WI38 (cell line): ENCODE measurements around the gene CEP85L.

ENCODE experiments used
- H3K4me3 ChIP-seq: 2 replicates; pipeline ENCODE4 v1.5.1; 2011; ENCODE audit warnings: low read depth, mild to moderate bottlenecking, control low read depth, low read length
- TF ChIP-seq, protein P1 (sequence below): IDR thresholded peaks from 2 replicates; pipeline ENCODE4 v1.5.1; 2012; ENCODE audit warnings: low read depth, mild to moderate bottlenecking, control low read depth, low read length

CEP85L gene

GRCh38 chr6:118542184-118542952, 109.0 kb downstream of the CEP85L start:
- TF ChIP-seq, protein P1, sequence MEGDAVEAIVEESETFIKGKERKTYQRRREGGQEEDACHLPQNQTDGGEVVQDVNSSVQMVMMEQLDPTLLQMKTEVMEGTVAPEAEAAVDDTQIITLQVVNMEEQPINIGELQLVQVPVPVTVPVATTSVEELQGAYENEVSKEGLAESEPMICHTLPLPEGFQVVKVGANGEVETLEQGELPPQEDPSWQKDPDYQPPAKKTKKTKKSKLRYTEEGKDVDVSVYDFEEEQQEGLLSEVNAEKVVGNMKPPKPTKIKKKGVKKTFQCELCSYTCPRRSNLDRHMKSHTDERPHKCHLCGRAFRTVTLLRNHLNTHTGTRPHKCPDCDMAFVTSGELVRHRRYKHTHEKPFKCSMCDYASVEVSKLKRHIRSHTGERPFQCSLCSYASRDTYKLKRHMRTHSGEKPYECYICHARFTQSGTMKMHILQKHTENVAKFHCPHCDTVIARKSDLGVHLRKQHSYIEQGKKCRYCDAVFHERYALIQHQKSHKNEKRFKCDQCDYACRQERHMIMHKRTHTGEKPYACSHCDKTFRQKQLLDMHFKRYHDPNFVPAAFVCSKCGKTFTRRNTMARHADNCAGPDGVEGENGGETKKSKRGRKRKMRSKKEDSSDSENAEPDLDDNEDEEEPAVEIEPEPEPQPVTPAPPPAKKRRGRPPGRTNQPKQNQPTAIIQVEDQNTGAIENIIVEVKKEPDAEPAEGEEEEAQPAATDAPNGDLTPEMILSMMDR = no peak

GRCh38 chr6:118537574-118537973, 113.8 kb downstream of the CEP85L start:
- no peak overlapping the region for H3K4me3 ChIP-seq
- TF ChIP-seq, protein P1 = no peak

More at GRCh38 chr6:118542184-118542952, 109.0 kb downstream of the CEP85L start:
- H3K4me3 ChIP-seq = no peak overlapping the region

DNA sequence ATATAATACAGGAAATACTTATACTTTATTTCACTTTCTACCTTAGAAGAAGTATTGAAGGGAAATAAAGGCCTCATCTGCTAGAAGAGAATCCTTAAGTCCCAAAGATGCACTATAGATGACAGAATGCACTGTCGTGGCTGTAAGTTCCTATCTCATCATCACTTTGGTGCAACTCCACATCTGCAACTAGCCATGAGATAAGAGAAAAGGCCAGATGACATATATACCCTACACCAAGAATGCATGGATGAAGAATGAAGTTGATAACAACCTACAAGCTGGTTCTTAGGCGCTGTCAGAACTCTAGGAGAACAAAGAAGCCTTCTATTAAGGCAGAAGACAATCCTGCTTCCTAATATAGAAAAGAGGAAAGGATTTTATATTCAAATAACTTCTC, 114.9 kb downstream of the CEP85L start:
- H3K4me3 ChIP-seq = no peak overlapping the region
- TF ChIP-seq, protein P1 = no peak

- TF ChIP-seq, protein P1 = no peak
- H3K4me3 ChIP-seq = no peak overlapping the region
Measured at GRCh38 chr6:118535176-118535844, 116.1 kb downstream of the CEP85L start.

DNA sequence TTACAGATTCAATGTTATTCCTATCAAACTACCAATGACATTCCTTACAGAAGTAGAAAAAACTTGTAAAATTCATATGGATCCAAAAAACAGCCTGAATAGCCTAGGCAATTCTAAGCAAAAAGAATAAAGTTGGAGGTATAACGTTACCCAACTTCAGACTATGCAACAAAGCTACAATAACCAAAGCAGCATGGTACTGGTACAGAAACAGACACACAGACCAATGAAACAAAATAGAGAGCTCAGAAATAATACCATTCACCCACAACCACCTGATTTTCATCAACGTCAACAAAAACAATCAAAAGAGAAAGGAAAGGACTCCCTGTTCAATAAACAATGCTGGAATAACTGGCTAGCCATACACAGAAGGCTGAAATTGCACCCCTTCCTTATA, 120.4 kb downstream of the CEP85L start:
- H3K4me3 ChIP-seq = no peak overlapping the region
- TF ChIP-seq, protein P1 = no peak

- TF ChIP-seq, protein P1 = no peak
Measured at GRCh38 chr6:118529756-118530155, 121.6 kb downstream of the CEP85L start.

GRCh38 chr6:118528129-118528528, 123.3 kb downstream of the CEP85L start:
- H3K4me3 ChIP-seq = no peak overlapping the region
- TF ChIP-seq, protein P1 = no peak

More at GRCh38 chr6:118529756-118530155, 121.6 kb downstream of the CEP85L start:
- no peak overlapping the region for H3K4me3 ChIP-seq
